ENCODE data around the gene LONP2.

DNA sequence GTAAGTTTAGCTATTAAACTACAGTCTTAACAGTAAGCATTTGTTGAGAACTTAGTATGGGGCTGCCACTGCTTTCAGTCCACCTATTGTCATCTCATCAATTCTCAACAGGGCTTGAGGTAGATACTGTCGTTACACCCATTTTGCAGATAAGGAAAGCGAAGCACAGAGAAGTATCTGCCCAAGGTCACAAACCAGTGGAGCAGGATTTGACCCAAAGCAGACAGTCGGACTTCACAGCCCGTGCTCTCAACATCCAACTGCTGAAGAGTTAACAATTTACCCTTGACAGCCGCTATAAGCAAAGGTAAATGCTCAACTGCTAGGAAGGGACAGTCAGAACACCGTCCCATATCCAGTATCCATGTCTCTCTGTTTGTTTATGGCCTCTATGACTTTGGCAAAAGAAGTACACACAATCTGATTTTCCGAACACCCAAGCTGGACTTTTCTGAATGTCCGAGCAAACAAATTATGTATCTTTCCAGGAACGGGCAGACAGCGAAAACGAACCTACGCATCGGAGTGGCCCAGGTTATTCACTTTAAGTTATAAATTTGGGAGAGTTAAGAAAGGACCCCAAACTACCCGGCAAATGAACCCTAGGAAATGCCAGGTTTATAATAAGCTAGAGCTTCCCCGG lies 139.9 kb downstream of the LONP2 start:
- TF ChIP-seq, protein P1, sequence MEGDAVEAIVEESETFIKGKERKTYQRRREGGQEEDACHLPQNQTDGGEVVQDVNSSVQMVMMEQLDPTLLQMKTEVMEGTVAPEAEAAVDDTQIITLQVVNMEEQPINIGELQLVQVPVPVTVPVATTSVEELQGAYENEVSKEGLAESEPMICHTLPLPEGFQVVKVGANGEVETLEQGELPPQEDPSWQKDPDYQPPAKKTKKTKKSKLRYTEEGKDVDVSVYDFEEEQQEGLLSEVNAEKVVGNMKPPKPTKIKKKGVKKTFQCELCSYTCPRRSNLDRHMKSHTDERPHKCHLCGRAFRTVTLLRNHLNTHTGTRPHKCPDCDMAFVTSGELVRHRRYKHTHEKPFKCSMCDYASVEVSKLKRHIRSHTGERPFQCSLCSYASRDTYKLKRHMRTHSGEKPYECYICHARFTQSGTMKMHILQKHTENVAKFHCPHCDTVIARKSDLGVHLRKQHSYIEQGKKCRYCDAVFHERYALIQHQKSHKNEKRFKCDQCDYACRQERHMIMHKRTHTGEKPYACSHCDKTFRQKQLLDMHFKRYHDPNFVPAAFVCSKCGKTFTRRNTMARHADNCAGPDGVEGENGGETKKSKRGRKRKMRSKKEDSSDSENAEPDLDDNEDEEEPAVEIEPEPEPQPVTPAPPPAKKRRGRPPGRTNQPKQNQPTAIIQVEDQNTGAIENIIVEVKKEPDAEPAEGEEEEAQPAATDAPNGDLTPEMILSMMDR (IDR thresholded peaks at IDR 0.05): no peak
- TF ChIP-seq EZH2 (IDR thresholded peaks at IDR 0.05) (no peak), EZH2phosphoT487 (IDR thresholded peaks at IDR 0.05) (peak; percentile 23)

Data from neural progenitor cell (in vitro differentiated cells).